Measurements from ENCODE around the gene GSKIP. TPM values are rescaled to one million over a fixed set of nuclear protein-coding genes. Genes with fewer than 3 reads are reported as not detected.
A peak's percentile ranks its signal among the peaks of the same experiment; 100 is the strongest.

Gene GSKIP
- total RNA-seq, 2 experiments from 2014 or later = 10.3 to 11.9 TPM

GRCh38 chr14:96421236-96421635 lies 57.9 kb downstream of the GSKIP start:
- Histone ChIP-seq H3K4me1 (ENCODE audit: insufficient read depth, low read length) (peaks cover 8% of the 10 kb centered on the region), H3K27ac (ENCODE audit: low read depth in 1 of 2, low read length in 2 of 2) (no peak overlapping the region), H3K4me3 (ENCODE audit: low read length) (no peak overlapping the region), H3K36me3 (ENCODE audit: insufficient read depth, low read length) (no peaks in the 10 kb centered on the region), H3K27me3 (ENCODE audit: control insufficient read depth in 1 of 2, insufficient read depth in 2 of 2, low read length in 2 of 2) (no peaks in the 10 kb centered on the region), H3K9me3 (ENCODE audit: control insufficient read depth in 1 of 2, insufficient read depth in 1 of 2, low read length in 2 of 2) (no peaks in the 10 kb centered on the region)
- H3K27me3 Mint-ChIP-seq = peaks cover 10% of the 10 kb centered on the region
- no peaks in the 10 kb centered on the region for H3K36me3 Mint-ChIP-seq (ENCODE audit: low read depth)
- CTCF ChIA-PET = no interaction called here
- TF ChIP-seq CTCF (IDR thresholded peaks at IDR 0.05) = no peak
- H3K27ac Mint-ChIP-seq = no peak overlapping the region
- DNase-seq (no peak), ATAC-seq (ENCODE audit: poor library complexity) (no peak)
- POLR2A ChIA-PET = no interaction called here
- no peak overlapping the region for H3K4me3 Mint-ChIP-seq
- H3K9me3 Mint-ChIP-seq = no peaks in the 10 kb centered on the region
- H3K4me1 Mint-ChIP-seq (ENCODE audit: low read depth) = no peaks in the 10 kb centered on the region
- intact Hi-C loops (cut with DNase I, micrococcal nuclease) = loop anchor here in 1 of 2 experiments (10.0 kb wide), 1 partner anchor 856 kb away; no protein-coding TSS in a partner anchor

- Mint-ChIP-seq H3K36me3 (ENCODE audit: low read depth) (no peaks in the 10 kb centered on the region), H3K9me3 (no peaks in the 10 kb centered on the region), H3K4me1 (ENCODE audit: low read depth) (no peaks in the 10 kb centered on the region), H3K27me3 (peaks cover 12% of the 10 kb centered on the region), H3K27ac (no peak overlapping the region), H3K4me3 (no peak overlapping the region)
- H3K27ac ChIP-seq (ENCODE audit: low read depth in 1 of 2, low read length in 2 of 2) = no peak overlapping the region
- H3K27me3 ChIP-seq (ENCODE audit: control insufficient read depth in 1 of 2, insufficient read depth in 2 of 2, low read length in 2 of 2) = no peaks in the 10 kb centered on the region
- no peak overlapping the region for H3K4me3 ChIP-seq (ENCODE audit: low read length)
- no peak for TF ChIP-seq CTCF (IDR thresholded peaks at IDR 0.05)
- ChIA-PET CTCF (no interaction called here), POLR2A (no interaction called here)
- H3K36me3 ChIP-seq (ENCODE audit: insufficient read depth, low read length) = no peaks in the 10 kb centered on the region
- ATAC-seq (ENCODE audit: poor library complexity) = no peak
- intact Hi-C loops (cut with DNase I, micrococcal nuclease) = loop anchor here in 1 of 2 experiments (10.0 kb wide), 1 partner anchor 858 kb away; no protein-coding TSS in a partner anchor
- DNase-seq = no peak
- H3K4me1 ChIP-seq (ENCODE audit: insufficient read depth, low read length) = peaks cover 8% of the 10 kb centered on the region
- no peaks in the 10 kb centered on the region for H3K9me3 ChIP-seq (ENCODE audit: control insufficient read depth in 1 of 2, insufficient read depth in 1 of 2, low read length in 2 of 2)
Observed at GRCh38 chr14:96422992-96423391, 59.7 kb downstream of the GSKIP start.

DNA sequence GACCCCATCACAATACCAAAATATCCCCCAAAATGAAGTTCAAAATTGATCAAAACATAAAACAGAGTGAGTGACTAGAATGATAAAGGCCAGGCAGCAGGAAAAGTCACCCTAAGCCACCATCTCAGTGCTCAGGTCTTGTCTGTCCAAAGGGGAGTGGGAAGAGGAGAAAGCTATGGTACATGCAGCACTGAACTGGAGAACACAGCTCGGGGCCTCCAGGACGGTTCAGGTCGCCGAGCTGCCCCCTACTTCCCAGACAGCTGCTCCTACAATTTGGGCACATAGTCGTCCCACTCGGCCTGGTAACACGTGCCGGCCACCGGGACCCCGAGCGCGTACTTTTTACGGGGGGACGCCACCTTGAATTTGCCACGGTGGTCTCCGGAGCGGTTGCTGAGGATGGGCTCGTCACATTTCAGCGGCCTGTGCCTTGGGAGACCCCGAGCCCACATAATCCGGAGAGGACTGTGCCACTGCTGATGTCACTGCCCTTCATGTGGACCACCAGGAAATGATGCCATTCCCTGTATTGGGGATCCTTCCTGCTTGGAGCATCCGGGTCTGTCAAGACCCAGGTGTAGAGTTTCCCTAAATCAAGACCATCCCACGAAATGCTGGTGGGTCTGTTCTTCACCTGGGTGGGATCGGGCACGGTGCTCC lies 60.3 kb downstream of the GSKIP start:
- TF ChIP-seq CTCF (IDR thresholded peaks at IDR 0.05) = no peak
- ATAC-seq (ENCODE audit: poor library complexity) (no peak), DNase-seq (peak in 1 of 14 experiments; percentile 16)
- Histone ChIP-seq H3K4me3 (ENCODE audit: low read length) (peak overlapping the region; percentile 42), H3K36me3 (ENCODE audit: insufficient read depth, low read length) (no peaks in the 10 kb centered on the region), H3K27ac (ENCODE audit: low read depth in 1 of 2, low read length in 2 of 2) (no peak overlapping the region), H3K9me3 (ENCODE audit: control insufficient read depth in 1 of 2, insufficient read depth in 1 of 2, low read length in 2 of 2) (no peaks in the 10 kb centered on the region), H3K4me1 (ENCODE audit: insufficient read depth, low read length) (peaks cover 8% of the 10 kb centered on the region), H3K27me3 (ENCODE audit: control insufficient read depth in 1 of 2, insufficient read depth in 2 of 2, low read length in 2 of 2) (no peaks in the 10 kb centered on the region)
- Mint-ChIP-seq H3K27ac (no peak overlapping the region), H3K36me3 (ENCODE audit: low read depth) (no peaks in the 10 kb centered on the region), H3K9me3 (no peaks in the 10 kb centered on the region), H3K27me3 (peaks cover 12% of the 10 kb centered on the region), H3K4me1 (ENCODE audit: low read depth) (no peaks in the 10 kb centered on the region), H3K4me3 (peak overlapping the region; percentile 65)
- CTCF ChIA-PET = no interaction called here
- POLR2A ChIA-PET = no interaction called here
- intact Hi-C loops (cut with DNase I, micrococcal nuclease) = loop anchor here (1.0 to 10.0 kb wide), 4 partner anchors 61 to 859 kb away; partner anchors contain the start of genes ATG2B (in 1 of the 2) and GSKIP (in 1 of the 2)
